Uterus (tissue), 2 donors: ENCODE measurements around the gene CXorf58.

Experiments
- POLR2A ChIP-seq, 2 donors: fragments of 450-650 bp; IDR thresholded peaks; one replicate each; pipeline ENCODE4 v1.6.1; 2016; ENCODE audit warnings: antibody characterized with exemption in 2 of 2, mild to moderate bottlenecking in 1 of 2, moderate library complexity in 1 of 2
- TF ChIP-seq, protein P1 (sequence below), 4 experiments: fragments of 200-600 bp in 2 of 4; fragments of 450-650 bp in 2 of 4; sonication (generic) in 2 of 4; IDR thresholded peaks; one replicate each; pipeline ENCODE4 v1.5.1; 2016 to 2019; ENCODE audit warnings: antibody characterized with exemption in 4 of 4, mild to moderate bottlenecking in 2 of 4, moderate library complexity in 1 of 4

DNA sequence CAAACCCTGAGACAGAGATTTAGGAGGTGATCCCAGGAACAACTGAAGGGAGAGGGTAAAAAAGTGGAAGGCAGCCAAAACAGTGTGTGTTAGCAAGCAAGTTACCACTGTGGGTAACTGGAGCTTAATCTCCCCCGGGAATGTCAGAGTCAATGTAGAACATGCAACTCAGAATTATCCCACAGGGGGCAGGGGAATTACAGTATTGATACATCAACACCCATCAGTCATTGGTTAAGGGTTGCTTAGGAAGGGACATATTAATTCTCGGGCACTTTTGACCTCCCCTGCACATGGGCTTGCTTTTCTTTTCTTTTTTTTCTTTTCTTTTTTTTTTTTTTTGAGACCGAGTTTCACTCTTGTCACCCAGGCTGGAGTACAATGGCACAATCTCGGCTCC, 29.3 kb downstream of the CXorf58 start:
- TF ChIP-seq, protein P1, sequence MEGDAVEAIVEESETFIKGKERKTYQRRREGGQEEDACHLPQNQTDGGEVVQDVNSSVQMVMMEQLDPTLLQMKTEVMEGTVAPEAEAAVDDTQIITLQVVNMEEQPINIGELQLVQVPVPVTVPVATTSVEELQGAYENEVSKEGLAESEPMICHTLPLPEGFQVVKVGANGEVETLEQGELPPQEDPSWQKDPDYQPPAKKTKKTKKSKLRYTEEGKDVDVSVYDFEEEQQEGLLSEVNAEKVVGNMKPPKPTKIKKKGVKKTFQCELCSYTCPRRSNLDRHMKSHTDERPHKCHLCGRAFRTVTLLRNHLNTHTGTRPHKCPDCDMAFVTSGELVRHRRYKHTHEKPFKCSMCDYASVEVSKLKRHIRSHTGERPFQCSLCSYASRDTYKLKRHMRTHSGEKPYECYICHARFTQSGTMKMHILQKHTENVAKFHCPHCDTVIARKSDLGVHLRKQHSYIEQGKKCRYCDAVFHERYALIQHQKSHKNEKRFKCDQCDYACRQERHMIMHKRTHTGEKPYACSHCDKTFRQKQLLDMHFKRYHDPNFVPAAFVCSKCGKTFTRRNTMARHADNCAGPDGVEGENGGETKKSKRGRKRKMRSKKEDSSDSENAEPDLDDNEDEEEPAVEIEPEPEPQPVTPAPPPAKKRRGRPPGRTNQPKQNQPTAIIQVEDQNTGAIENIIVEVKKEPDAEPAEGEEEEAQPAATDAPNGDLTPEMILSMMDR (IDR thresholded peaks at IDR 0.05) = no peak
- no peak for TF ChIP-seq POLR2A (IDR thresholded peaks at IDR 0.05)
